Measurements from ENCODE around the gene TUBB3. TPM values are rescaled to one million over a fixed set of nuclear protein-coding genes. Genes with fewer than 3 reads are reported as not detected.

The TUBB3 gene
- total and polyA plus RNA-seq, 2 donors (not counting 1 experiment from before 2014, with no cell fraction given), result 0.34 to 4.4 TPM

GRCh38 chr16:89907055-89907814 lies 15.9 kb upstream of the TUBB3 start:
- H3K27ac Mint-ChIP-seq, result no peak overlapping the region
- ChIA-PET CTCF (interaction anchor here (1.2 kb wide), 2 partner anchors 21 to 70 kb away, joined by 4 to 5 read pairs; no protein-coding TSS in a partner anchor), POLR2A (interaction anchor here (0.6 to 0.9 kb wide), 2 partner anchors 34 to 91 kb away, joined by 3 to 5 read pairs; partner anchors contain the start of gene TCF25)
- H3K9me3 ChIP-seq (ENCODE audit: control extremely low read depth in 1 of 3, control insufficient read depth in 2 of 3, insufficient read depth in 1 of 3, low read length in 2 of 3), result no peaks in the 10 kb centered on the region
- H3K27ac ChIP-seq (ENCODE audit: low read length in 2 of 2), result no peak overlapping the region
- H3K4me3 ChIP-seq (ENCODE audit: control extremely low read depth in 1 of 5, extremely low read depth in 1 of 5, insufficient read depth in 1 of 5, low read depth in 2 of 5, low read length in 4 of 5), result no peak overlapping the region
- DNase-seq (no peak), ATAC-seq (ENCODE audit: low read depth) (no peak)
- TF ChIP-seq, protein P1, sequence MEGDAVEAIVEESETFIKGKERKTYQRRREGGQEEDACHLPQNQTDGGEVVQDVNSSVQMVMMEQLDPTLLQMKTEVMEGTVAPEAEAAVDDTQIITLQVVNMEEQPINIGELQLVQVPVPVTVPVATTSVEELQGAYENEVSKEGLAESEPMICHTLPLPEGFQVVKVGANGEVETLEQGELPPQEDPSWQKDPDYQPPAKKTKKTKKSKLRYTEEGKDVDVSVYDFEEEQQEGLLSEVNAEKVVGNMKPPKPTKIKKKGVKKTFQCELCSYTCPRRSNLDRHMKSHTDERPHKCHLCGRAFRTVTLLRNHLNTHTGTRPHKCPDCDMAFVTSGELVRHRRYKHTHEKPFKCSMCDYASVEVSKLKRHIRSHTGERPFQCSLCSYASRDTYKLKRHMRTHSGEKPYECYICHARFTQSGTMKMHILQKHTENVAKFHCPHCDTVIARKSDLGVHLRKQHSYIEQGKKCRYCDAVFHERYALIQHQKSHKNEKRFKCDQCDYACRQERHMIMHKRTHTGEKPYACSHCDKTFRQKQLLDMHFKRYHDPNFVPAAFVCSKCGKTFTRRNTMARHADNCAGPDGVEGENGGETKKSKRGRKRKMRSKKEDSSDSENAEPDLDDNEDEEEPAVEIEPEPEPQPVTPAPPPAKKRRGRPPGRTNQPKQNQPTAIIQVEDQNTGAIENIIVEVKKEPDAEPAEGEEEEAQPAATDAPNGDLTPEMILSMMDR (IDR thresholded peaks at IDR 0.05), result no peak
- no peak for TF ChIP-seq EZH2 (IDR thresholded peaks at IDR 0.05; ENCODE audit: borderline replicate concordance, insufficient read depth, low read depth, low read length, poor library complexity, severe bottlenecking)
- H3K4me2 ChIP-seq (replicated peaks; ENCODE audit: low read depth, low read length, poor library complexity, severe bottlenecking), result no peak overlapping the region
- no peak overlapping the region for H3K9ac ChIP-seq (ENCODE audit: low read length)
- intact Hi-C loops (cut with micrococcal nuclease), result no loop called here
- 95% methylated on average over 7 of the region's 13 CpGs for WGBS (ENCODE audit: insufficient coverage)
- peaks cover 0 to 5% of the 10 kb centered on the region in 2 donors for H3K4me1 ChIP-seq (ENCODE audit: control insufficient read depth in 2 of 2, insufficient read depth in 2 of 2, low read length in 2 of 2)
- H3K4me1 Mint-ChIP-seq, result peaks cover 12% of the 10 kb centered on the region
- H2AFZ ChIP-seq (ENCODE audit: insufficient read depth, low read depth, low read length, poor library complexity, severe bottlenecking), result no peak overlapping the region
- H3K79me2 ChIP-seq (ENCODE audit: control insufficient read depth, insufficient read depth, low read length), result no peaks in the 10 kb centered on the region
- H3K27me3 ChIP-seq (replicated peaks in 1 of 4; ENCODE audit: control extremely low read depth in 1 of 4, control insufficient read depth in 3 of 4, insufficient read depth in 4 of 4, low read length in 3 of 4), result no peaks in the 10 kb centered on the region
- peaks cover 80% of the 10 kb centered on the region for H4K20me1 ChIP-seq (ENCODE audit: control insufficient read depth, insufficient read depth, low read length, poor library complexity, severe bottlenecking)
- H3K9me3 Mint-ChIP-seq (ENCODE audit: insufficient read depth), result no peaks in the 10 kb centered on the region
- H3K36me3 ChIP-seq (replicated peaks in 1 of 2; ENCODE audit: control extremely low read depth in 1 of 2, control insufficient read depth in 1 of 2, extremely low read depth in 1 of 2, insufficient read depth in 2 of 2, low read length in 1 of 2), result peaks cover 0 to 47% of the 10 kb centered on the region in 2 experiments
- H3K4me3 Mint-ChIP-seq, result no peak overlapping the region
- no peaks in the 10 kb centered on the region for H3K27me3 Mint-ChIP-seq

DNA sequence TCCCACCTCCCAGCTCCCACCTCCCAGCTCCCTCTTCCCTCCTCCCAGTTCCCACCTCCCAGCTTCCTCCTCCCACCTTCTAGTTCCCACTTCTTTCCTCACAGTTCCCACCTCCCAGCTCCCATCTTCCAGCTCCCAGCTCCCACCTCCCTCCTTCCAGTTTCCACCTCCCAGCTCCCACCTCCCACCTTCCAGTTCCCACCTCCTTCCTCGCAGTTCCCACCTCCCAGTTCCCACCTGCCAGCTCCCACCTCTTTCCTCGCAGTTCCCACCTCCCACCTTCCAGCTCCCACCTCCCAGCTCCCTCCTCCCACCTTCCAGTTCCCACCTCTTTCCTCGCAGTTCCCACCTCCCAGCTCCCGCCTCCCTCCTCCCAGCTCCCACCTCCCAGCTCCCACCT lies 14.9 kb upstream of the TUBB3 start:
- Histone ChIP-seq H3K4me1 (ENCODE audit: control insufficient read depth in 2 of 2, insufficient read depth in 2 of 2, low read length in 2 of 2) (peaks cover 0 to 5% of the 10 kb centered on the region in 2 donors), H3K9me3 (ENCODE audit: control extremely low read depth in 1 of 3, control insufficient read depth in 2 of 3, insufficient read depth in 1 of 3, low read length in 2 of 3) (no peaks in the 10 kb centered on the region), H2AFZ (ENCODE audit: insufficient read depth, low read depth, low read length, poor library complexity, severe bottlenecking) (no peak overlapping the region), H4K20me1 (ENCODE audit: control insufficient read depth, insufficient read depth, low read length, poor library complexity, severe bottlenecking) (peaks cover 73% of the 10 kb centered on the region), H3K4me3 (ENCODE audit: control extremely low read depth in 1 of 5, extremely low read depth in 1 of 5, insufficient read depth in 1 of 5, low read depth in 2 of 5, low read length in 4 of 5) (no peak overlapping the region), H3K27me3 (replicated peaks in 1 of 4; ENCODE audit: control extremely low read depth in 1 of 4, control insufficient read depth in 3 of 4, insufficient read depth in 4 of 4, low read length in 3 of 4) (no peaks in the 10 kb centered on the region), H3K4me2 (replicated peaks; ENCODE audit: low read depth, low read length, poor library complexity, severe bottlenecking) (no peak overlapping the region), H3K36me3 (replicated peaks in 1 of 2; ENCODE audit: control extremely low read depth in 1 of 2, control insufficient read depth in 1 of 2, extremely low read depth in 1 of 2, insufficient read depth in 2 of 2, low read length in 1 of 2) (peaks cover 0 to 43% of the 10 kb centered on the region in 2 experiments), H3K79me2 (ENCODE audit: control insufficient read depth, insufficient read depth, low read length) (no peaks in the 10 kb centered on the region), H3K9ac (ENCODE audit: low read length) (no peak overlapping the region), H3K27ac (ENCODE audit: low read length in 2 of 2) (no peak overlapping the region)
- H3K9me3 Mint-ChIP-seq (ENCODE audit: insufficient read depth), result no peaks in the 10 kb centered on the region
- peaks cover 12% of the 10 kb centered on the region for H3K4me1 Mint-ChIP-seq
- H3K27ac Mint-ChIP-seq, result no peak overlapping the region
- WGBS (ENCODE audit: insufficient coverage), result 97% methylated on average over 3 of the region's 4 CpGs
- H3K4me3 Mint-ChIP-seq, result no peak overlapping the region
- CTCF ChIA-PET, result interaction anchor here (1.2 to 3.1 kb wide), 4 partner anchors 20 to 201 kb away, joined by 4 to 28 read pairs (median 10); no protein-coding TSS in a partner anchor
- ATAC-seq (ENCODE audit: low read depth) (no peak), DNase-seq (no peak)
- intact Hi-C loops (cut with micrococcal nuclease), result no loop called here
- no peak for TF ChIP-seq EZH2 (IDR thresholded peaks at IDR 0.05; ENCODE audit: borderline replicate concordance, insufficient read depth, low read depth, low read length, poor library complexity, severe bottlenecking)
- TF ChIP-seq, protein P1 (IDR thresholded peaks at IDR 0.05), result no peak
- POLR2A ChIA-PET, result interaction anchor here (0.7 kb wide), 1 partner anchor 106 kb away, joined by 10 read pairs; no protein-coding TSS in a partner anchor
- H3K27me3 Mint-ChIP-seq, result no peaks in the 10 kb centered on the region

All from B cell (primary cell).